ENCODE data around the gene ATXN1.
"Not testable (repeated sequence)": the region's sequence is repeated elsewhere in the genome, so short reads cannot be mapped to it uniquely, and the experiment has no call there.

Gene ATXN1

DNA sequence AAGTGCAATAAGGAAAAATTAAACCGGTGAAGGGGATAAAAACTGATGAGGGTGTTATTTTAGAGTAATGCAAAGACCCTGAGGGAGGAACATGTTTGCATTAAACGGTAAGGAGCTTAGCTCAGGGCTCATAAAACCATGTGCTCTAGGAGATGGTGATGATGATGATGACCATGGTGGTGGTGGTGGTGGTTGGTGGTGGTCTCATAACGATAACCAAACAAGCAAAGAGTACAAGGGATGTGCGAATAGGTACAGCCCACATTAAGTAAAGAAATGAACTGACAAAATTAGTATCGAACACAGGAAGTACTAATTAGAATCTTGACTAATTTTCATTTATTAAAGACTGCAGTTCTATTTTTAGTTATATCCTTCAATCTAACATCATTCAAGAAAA lies 139.1 kb downstream of the ATXN1 start:
- Histone ChIP-seq H3K9me3 (ENCODE audit: control insufficient read depth, low read length) (no peaks in the 10 kb centered on the region), H3K36me3 (ENCODE audit: control insufficient read depth, insufficient read depth, low read length) (no peaks in the 10 kb centered on the region), H3K79me2 (no peaks in the 10 kb centered on the region), H3K27ac (no peak overlapping the region), H3K4me2 (ENCODE audit: low read length) (no peak overlapping the region), H3K4me1 (peaks cover 7% of the 10 kb centered on the region), H3K27me3 (ENCODE audit: control insufficient read depth, insufficient read depth, low read length) (no peaks in the 10 kb centered on the region), H3K9ac (no peak overlapping the region), H3K4me3 (ENCODE audit: low read depth, low read length) (no peak overlapping the region), H2AFZ (no peak overlapping the region)
- TF ChIP-seq, protein P1, sequence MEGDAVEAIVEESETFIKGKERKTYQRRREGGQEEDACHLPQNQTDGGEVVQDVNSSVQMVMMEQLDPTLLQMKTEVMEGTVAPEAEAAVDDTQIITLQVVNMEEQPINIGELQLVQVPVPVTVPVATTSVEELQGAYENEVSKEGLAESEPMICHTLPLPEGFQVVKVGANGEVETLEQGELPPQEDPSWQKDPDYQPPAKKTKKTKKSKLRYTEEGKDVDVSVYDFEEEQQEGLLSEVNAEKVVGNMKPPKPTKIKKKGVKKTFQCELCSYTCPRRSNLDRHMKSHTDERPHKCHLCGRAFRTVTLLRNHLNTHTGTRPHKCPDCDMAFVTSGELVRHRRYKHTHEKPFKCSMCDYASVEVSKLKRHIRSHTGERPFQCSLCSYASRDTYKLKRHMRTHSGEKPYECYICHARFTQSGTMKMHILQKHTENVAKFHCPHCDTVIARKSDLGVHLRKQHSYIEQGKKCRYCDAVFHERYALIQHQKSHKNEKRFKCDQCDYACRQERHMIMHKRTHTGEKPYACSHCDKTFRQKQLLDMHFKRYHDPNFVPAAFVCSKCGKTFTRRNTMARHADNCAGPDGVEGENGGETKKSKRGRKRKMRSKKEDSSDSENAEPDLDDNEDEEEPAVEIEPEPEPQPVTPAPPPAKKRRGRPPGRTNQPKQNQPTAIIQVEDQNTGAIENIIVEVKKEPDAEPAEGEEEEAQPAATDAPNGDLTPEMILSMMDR (IDR thresholded peaks at IDR 0.05): no peak

DNA sequence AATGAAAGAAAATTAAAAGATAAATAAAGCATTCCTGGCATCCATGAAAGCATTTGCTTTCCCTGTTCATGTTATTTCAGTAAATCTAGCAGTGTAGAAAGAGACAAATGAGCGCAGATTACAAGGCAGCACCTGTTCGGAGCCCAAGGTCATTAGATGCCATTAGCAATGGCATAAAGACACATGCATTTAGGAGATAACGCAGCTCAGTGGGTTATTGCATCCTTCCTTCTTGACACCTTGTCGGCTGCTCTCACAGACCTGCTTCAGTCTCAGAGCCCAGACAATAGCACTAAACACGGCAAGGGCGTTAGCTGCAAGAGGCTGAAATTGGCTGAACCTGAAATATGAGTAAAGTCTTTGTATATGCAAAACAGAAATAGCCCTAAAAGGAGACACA lies 140.3 kb downstream of the ATXN1 start:
- Histone ChIP-seq H3K9ac (no peak overlapping the region), H3K36me3 (ENCODE audit: control insufficient read depth, insufficient read depth, low read length) (no peaks in the 10 kb centered on the region), H3K27ac (no peak overlapping the region), H3K27me3 (ENCODE audit: control insufficient read depth, insufficient read depth, low read length) (no peaks in the 10 kb centered on the region), H3K4me3 (ENCODE audit: low read depth, low read length) (no peak overlapping the region), H3K9me3 (ENCODE audit: control insufficient read depth, low read length) (no peaks in the 10 kb centered on the region), H3K4me2 (ENCODE audit: low read length) (no peak overlapping the region), H2AFZ (no peak overlapping the region), H3K4me1 (peaks cover 7% of the 10 kb centered on the region), H3K79me2 (no peaks in the 10 kb centered on the region)
- TF ChIP-seq, protein P1 (IDR thresholded peaks at IDR 0.05): no peak

DNA sequence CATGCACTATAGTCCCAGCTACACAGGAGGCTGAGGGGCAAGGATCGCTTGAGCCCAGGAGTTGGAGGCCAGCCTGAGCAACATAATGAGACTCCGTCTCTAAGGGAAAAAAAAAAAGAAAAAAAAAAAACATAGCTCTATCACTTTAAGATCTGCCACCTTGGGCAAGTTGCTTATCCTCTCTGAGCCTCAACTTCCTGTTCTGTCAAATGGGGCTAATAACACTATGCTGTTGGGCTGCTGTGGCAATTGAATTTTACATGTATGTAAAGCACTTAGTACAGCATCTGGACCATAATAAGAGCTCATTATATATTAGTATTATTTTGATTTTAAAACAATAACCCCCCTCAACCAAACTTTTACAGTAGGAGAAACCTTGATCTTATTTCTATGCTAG lies 141.5 kb downstream of the ATXN1 start:
- Histone ChIP-seq H3K9me3 (ENCODE audit: control insufficient read depth, low read length) (no peaks in the 10 kb centered on the region), H3K4me2 (ENCODE audit: low read length) (no peak overlapping the region), H3K9ac (no peak overlapping the region), H3K36me3 (ENCODE audit: control insufficient read depth, insufficient read depth, low read length) (no peaks in the 10 kb centered on the region), H3K79me2 (no peaks in the 10 kb centered on the region), H3K4me3 (ENCODE audit: low read depth, low read length) (no peak overlapping the region), H3K27ac (no peak overlapping the region), H3K4me1 (no peaks in the 10 kb centered on the region), H2AFZ (no peak overlapping the region), H3K27me3 (ENCODE audit: control insufficient read depth, insufficient read depth, low read length) (no peaks in the 10 kb centered on the region)
- TF ChIP-seq, protein P1 (IDR thresholded peaks at IDR 0.05): no peak

DNA sequence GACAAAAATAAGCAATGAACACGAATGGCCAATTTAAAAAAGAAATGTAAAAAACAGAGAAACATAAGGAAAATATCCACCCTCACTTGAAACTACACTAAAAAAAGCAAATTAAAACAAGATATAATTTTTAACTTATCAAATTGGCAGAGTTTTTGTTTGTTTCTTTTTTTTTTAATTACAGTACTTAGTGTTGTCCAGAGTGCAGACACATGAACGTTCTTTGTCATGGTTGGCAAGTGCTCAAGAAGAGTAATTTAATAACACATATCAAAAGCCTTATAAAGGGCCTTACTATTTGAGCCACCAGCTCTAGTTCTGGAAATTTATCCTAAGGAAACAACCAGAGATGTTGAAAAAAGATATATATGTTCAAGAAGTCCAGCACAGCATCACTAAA lies 142.3 kb downstream of the ATXN1 start:
- Histone ChIP-seq H3K4me2 (ENCODE audit: low read length) (no peak overlapping the region), H3K79me2 (no peaks in the 10 kb centered on the region), H3K4me3 (ENCODE audit: low read depth, low read length) (no peak overlapping the region), H3K9ac (no peak overlapping the region), H3K27ac (no peak overlapping the region), H3K27me3 (ENCODE audit: control insufficient read depth, insufficient read depth, low read length) (no peaks in the 10 kb centered on the region), H3K36me3 (ENCODE audit: control insufficient read depth, insufficient read depth, low read length) (no peaks in the 10 kb centered on the region), H3K9me3 (ENCODE audit: control insufficient read depth, low read length) (no peaks in the 10 kb centered on the region), H2AFZ (no peak overlapping the region), H3K4me1 (no peaks in the 10 kb centered on the region)
- TF ChIP-seq, protein P1 (IDR thresholded peaks at IDR 0.05): no peak

DNA sequence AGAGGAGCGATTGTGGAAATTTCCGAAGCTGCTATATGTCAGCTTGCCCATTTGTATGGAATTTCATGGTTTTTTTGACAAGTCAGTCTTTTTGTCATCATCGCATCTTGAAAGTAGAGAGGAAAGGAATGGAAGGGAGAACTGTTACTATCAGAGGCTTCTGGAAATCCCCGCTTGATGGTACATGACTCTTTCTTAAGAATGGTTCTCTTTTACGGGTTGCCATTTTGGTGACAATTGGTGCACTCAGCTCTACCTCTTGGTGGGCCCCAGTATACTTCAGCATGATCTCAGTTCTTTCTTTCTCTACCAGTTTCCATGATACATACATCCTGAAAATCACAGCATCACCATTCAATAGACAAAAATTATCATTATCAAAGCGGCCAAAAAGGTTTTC lies 146.0 kb downstream of the ATXN1 start:
- H3K4me2 ChIP-seq (ENCODE audit: low read length); H3K27ac ChIP-seq; H3K4me3 ChIP-seq (ENCODE audit: low read depth, low read length); H3K4me1 ChIP-seq; H2AFZ ChIP-seq; H3K9me3 ChIP-seq (ENCODE audit: control insufficient read depth, low read length); H3K9ac ChIP-seq; H3K36me3 ChIP-seq (ENCODE audit: control insufficient read depth, insufficient read depth, low read length); H3K79me2 ChIP-seq; H3K27me3 ChIP-seq (ENCODE audit: control insufficient read depth, insufficient read depth, low read length): not testable (repeated sequence)

DNA sequence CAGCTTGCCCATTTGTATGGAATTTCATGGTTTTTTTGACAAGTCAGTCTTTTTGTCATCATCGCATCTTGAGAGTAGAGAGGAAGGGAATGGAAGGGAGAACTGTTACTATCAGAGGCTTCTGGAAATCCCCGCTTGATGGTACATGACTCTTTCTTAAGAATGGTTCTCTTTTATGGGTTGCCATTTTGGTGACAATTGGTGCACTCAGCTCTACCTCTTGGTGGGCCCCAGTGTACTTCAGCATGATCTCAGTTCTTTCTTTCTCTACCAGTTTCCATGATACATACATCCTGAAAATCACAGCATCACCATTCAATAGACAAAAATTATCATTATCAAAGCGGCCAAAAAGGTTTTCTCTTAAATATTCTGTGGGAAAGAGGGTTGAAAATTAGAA lies 147.1 kb downstream of the ATXN1 start:
- H3K4me3 ChIP-seq (ENCODE audit: low read depth, low read length); H2AFZ ChIP-seq; H3K4me2 ChIP-seq (ENCODE audit: low read length); H3K4me1 ChIP-seq; H3K27me3 ChIP-seq (ENCODE audit: control insufficient read depth, insufficient read depth, low read length); H3K36me3 ChIP-seq (ENCODE audit: control insufficient read depth, insufficient read depth, low read length); H3K9me3 ChIP-seq (ENCODE audit: control insufficient read depth, low read length); H3K79me2 ChIP-seq; H3K9ac ChIP-seq; H3K27ac ChIP-seq: not testable (repeated sequence)

DNA sequence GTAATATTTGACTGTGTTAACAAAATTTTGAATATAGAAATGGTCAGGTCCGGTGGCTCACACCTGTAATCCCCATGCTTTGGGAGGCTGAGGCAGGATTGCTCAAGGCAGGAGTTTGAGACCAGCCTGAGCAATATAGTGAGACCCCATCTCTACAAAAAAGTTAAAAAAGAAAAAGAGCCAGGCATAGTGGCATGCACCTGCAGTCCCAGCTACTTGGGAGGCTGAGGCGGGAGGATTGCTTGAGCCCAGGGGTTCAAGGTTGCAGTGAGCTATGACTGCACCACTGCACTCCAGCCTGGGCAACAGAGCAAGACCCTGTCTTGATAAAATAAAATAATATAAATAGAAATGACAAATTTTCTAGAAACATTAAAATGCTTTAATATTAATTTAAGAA lies 147.8 kb downstream of the ATXN1 start:
- not testable (repeated sequence) for H3K27ac ChIP-seq; H3K4me3 ChIP-seq (ENCODE audit: low read depth, low read length); H3K27me3 ChIP-seq (ENCODE audit: control insufficient read depth, insufficient read depth, low read length); H3K9me3 ChIP-seq (ENCODE audit: control insufficient read depth, low read length); H3K4me2 ChIP-seq (ENCODE audit: low read length); H3K4me1 ChIP-seq; H3K9ac ChIP-seq; H2AFZ ChIP-seq; H3K79me2 ChIP-seq; H3K36me3 ChIP-seq (ENCODE audit: control insufficient read depth, insufficient read depth, low read length)
